GM18951 (cell line): ENCODE results near the gene KRTAP10-4.

ENCODE experiments used
- POLR2A ChIP-seq: IDR thresholded peaks from 4 replicates; pipeline ENCODE4 v1.6.1; 2011; ENCODE audit warnings: mild to moderate bottlenecking; ENCODE audit not compliant: insufficient read length, insufficient read depth; ENCODE audit errors: extremely low read depth
- in situ Hi-C: fragments of 300-500 bp; cut with MboI; formaldehyde crosslinking; loops from one replicate; pipeline ENCODE4 v1.12.0; 2022; ENCODE audit warnings: low sequenced_read_pairs, mixed read lengths, inconsistent platforms; ENCODE audit not compliant: unreplicated experiment

Gene KRTAP10-4

GRCh38 chr21:44611551-44611950, 38.0 kb downstream of the KRTAP10-4 start:
- in situ Hi-C loops, result no loop called here

GRCh38 chr21:44612029-44612486, 38.5 kb downstream of the KRTAP10-4 start, which contains the start of gene KRTAP10-8:
Gene KRTAP10-8, plus strand, starts transcription at chr21:44612079. Its CDS starts 22 bp downstream, at chr21:44612101.
- in situ Hi-C loops, result no loop called here

More at GRCh38 chr21:44611551-44611950, 38.0 kb downstream of the KRTAP10-4 start:
- TF ChIP-seq POLR2A, result no peak

GRCh38 chr21:44612669-44613229, 39.2 kb downstream of the KRTAP10-4 start:
- no peak for TF ChIP-seq POLR2A
- in situ Hi-C loops, result no loop called here

More at GRCh38 chr21:44612029-44612486, 38.5 kb downstream of the KRTAP10-4 start, which contains the start of gene KRTAP10-8:
- no peak for TF ChIP-seq POLR2A

- TF ChIP-seq POLR2A, result no peak
- in situ Hi-C loops, result no loop called here
Measured at GRCh38 chr21:44613386-44614155, 40.0 kb downstream of the KRTAP10-4 start.

- in situ Hi-C loops, result no loop called here
- no peak for TF ChIP-seq POLR2A
Measured at GRCh38 chr21:44614161-44614631, 40.7 kb downstream of the KRTAP10-4 start.

- TF ChIP-seq POLR2A, result no peak
- in situ Hi-C loops, result no loop called here
Measured at GRCh38 chr21:44614961-44615391, 41.4 kb downstream of the KRTAP10-4 start.

- in situ Hi-C loops, result no loop called here
- no peak for TF ChIP-seq POLR2A
Measured at GRCh38 chr21:44615466-44615865, 41.9 kb downstream of the KRTAP10-4 start.

GRCh38 chr21:44615911-44616590, 42.5 kb downstream of the KRTAP10-4 start:
- in situ Hi-C loops, result no loop called here
- TF ChIP-seq POLR2A, result no peak

- no peak for TF ChIP-seq POLR2A
- in situ Hi-C loops, result no loop called here
Measured at GRCh38 chr21:44616591-44616926, 43.0 kb downstream of the KRTAP10-4 start.

- TF ChIP-seq POLR2A, result no peak
- in situ Hi-C loops, result no loop called here
Measured at GRCh38 chr21:44617071-44617501, 43.6 kb downstream of the KRTAP10-4 start.

GRCh38 chr21:44618504-44618903, 45.0 kb downstream of the KRTAP10-4 start:
- in situ Hi-C loops, result no loop called here
- TF ChIP-seq POLR2A, result no peak

GRCh38 chr21:44618909-44619308, 45.4 kb downstream of the KRTAP10-4 start:
- TF ChIP-seq POLR2A, result no peak
- in situ Hi-C loops, result no loop called here

GRCh38 chr21:44619886-44620285, 46.4 kb downstream of the KRTAP10-4 start:
- in situ Hi-C loops, result no loop called here
- no peak for TF ChIP-seq POLR2A
